ENCODE measurements around the gene SCUBE3.

SCUBE3 gene

DNA sequence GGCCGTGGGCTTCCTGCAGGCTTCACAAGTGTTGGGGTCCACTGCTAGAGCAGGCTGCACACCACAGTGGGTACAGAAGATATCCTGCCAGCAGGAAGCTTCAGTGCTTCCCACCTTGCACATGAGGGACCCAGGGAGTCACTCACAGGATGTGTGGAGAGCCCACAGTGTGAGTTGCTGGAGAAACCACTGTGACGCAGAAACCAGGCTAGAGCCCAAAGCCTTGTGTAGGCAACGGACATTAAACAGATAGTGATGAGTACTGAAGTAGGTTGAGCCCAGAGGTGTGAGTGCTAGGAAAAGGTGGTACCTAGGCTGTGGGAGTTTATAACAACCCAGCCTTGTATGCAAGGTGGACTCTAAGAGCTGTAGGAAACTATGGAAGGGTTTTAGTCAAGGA is 65.0 kb downstream of the SCUBE3 start:
- no peak for DNase-seq

DNA sequence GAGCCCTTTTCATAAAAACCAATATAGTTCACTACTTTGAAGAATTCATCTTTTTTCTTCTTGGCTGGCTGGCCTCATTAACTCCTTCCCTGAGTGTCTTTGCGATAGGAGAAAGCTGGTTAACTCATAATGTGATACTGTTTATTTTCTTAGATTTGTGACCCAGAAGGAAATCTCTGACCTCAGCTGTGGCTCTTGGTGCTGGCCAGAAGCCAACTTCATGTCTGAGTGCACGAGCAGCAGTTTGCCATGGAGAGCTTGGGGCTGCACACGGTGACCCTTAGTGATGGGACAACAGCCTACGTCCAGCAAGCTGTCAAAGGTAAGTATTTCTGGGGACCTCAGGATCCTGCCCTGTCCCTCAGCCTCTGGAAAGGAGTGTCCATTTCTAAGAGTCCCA is 67.1 kb downstream of the SCUBE3 start:
- no peak for DNase-seq

DNA sequence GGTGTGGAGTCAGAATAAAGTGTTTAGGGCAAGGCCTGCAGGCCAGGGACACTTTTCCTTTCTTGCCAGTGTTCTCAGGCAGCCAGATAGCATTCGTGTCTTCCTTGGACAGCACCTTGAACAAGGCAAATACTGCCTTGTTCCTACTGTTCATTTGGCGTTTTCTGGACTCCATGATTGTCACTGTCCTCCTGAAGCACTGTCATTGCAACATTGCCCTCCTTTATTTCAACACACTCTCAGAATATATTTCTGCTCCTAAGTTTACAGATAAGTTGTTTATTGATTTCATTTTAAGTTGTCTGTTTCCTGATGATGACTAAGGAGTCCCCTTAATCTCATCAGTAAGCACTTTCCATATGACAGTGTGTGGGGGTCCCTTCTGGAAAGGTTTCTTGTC is 68.7 kb downstream of the SCUBE3 start:
- DNase-seq: no peak

DNA sequence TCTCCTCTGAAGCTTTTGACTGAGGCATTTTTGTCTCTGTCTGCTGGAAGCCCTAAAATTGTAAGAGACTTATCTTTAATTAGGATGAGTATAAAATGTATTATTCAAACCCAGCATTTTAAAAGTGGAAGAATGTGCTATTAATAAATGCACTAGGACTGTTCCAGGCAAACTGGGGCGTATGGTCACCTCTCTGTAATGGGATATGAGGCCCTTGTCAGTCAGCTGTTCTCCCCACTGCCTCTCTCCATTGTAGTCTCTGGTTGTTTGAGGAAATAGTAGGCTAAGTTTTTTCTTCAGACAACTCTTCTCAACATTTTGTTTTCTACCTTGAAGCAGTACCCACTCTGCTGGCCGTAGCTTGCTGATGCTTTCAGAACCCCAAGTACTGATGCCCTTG is 69.6 kb downstream of the SCUBE3 start:
- no peak for DNase-seq

DNA sequence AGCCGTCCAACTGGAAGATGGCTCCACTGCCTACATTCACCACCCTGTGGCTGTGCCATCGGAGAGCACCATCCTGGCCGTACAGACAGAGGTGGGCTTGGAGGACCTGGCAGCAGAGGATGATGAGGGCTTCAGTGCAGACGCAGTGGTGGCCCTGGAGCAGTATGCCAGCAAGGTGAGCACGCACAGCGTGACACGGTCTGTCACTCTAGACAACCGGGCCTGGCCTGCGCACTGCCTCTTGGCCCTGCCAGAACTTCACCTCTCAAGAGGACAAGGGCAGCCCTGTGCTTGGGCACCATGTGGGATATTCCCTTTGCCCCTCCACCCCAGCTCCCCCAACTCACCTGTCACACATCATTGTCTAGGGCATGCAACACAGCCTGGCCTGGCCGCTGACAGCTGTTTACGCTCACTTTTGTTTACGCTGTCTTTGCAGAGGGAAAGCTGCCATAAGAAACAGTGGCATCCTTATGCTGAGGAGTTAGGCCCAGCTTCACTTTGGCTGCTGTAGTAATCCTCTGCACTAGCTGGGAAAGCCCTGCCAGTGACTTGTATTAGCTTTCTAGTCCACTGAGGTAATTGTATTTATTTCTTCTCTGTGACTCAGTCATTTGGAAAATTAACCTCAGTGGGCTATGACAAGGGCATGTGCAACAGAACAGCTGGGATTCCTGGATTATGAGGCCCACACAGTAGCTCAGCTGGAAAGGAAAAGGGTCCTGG is 74.1 kb downstream of the SCUBE3 start:
- DNase-seq: no peak

DNA sequence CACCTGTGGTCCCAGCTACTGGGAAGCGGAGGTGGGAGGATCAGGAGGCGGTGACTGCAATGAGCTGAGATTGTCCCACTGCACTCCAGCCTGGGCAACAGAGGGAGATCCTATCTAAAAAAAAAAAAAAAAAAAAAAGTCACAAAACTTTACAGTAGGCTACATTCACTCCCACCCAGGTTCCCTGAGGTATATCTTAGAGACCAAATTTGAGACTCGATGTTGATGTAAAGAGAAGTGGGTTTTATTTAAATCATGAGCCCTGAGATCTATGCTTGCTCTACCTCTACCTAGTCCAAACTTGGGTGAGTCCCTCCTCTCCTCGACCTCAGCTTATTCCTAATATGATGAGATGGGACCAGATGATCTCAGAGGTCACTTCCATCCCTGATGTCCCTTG is 75.1 kb downstream of the SCUBE3 start:
- DNase-seq: no peak

DNA sequence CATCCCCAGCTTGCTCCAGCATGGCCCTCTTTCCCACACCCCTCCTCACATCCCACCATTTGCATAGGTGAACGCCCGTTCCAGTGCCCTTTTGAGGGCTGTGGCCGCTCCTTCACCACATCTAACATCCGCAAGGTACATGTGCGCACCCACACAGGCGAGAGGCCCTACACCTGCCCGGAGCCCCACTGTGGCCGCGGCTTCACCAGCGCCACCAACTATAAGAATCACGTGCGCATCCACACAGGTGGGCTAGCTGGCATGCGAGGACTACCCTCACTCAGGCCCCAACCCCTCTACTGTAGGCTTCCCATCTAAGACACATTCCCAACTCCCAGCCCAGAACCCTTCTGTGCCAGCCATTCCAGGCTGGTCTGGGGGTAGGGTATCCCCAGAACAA is 77.7 kb downstream of the SCUBE3 start:
- no peak for DNase-seq

DNA sequence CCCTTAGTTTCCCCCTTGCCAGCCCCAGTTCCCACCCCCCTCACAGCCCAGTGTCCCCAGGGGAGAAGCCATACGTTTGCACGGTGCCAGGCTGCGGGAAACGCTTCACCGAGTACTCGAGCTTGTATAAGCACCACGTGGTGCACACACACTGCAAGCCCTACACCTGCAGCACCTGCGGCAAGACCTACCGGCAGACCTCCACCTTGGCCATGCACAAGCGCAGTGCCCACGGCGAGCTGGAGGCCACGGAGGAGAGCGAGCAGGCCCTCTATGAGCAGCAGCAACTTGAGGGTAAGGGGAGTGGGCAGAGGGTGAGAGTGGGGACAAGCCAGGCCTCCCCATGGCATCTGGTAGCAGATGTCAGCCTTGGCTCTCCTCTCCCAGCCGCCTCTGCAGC is 78.7 kb downstream of the SCUBE3 start:
- DNase-seq: no peak

DNA sequence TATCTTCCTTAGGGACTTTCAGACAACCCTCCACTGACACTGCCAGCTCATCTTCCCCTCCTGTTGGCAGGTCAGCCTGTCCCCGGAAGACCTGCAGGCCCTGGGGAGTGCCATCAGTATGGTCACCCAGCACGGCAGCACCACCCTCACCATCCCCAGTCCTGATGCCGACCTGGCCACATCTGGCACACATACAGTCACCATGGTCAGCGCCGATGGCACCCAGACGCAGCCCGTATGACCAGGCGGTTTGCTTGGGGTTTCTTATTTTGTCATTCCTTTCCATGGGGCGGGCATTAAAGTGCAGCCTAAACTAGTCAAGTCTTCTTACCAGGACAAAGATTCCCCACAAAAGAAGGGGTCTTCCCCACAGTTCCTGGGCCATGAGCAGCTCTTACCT is 79.9 kb downstream of the SCUBE3 start:
- no peak for DNase-seq

DNA sequence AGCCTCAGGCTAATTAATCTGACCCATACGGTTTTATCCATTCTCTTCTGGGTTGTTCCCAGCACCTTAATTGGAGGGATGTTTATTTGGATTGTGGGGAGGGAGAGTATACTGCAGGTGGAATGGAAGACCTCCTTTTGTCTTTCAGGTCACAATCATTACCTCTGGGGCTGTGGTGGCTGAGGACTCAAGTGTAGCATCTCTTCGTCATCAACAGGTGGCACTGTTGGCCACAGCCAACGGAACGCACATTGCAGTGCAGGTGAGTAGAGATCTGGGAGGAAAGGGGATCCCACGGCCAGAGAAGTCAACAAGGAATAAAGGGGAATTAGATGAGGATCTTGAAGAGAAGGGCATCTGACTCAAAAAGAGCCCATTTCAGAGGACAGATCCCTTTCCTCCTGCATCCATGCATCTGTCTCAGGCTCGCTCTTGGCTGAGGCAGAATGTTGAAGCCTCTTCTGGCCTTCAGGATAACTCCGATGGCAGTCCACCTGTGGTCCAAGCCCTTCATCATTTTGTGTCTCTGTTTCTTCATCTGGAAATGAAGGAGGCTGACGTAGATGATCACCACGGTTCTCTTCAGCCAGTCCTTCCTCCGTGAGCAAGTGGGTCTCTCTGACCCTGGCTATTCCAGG is 80.7 kb downstream of the SCUBE3 start:
- peak; percentile 43 for DNase-seq

DNA sequence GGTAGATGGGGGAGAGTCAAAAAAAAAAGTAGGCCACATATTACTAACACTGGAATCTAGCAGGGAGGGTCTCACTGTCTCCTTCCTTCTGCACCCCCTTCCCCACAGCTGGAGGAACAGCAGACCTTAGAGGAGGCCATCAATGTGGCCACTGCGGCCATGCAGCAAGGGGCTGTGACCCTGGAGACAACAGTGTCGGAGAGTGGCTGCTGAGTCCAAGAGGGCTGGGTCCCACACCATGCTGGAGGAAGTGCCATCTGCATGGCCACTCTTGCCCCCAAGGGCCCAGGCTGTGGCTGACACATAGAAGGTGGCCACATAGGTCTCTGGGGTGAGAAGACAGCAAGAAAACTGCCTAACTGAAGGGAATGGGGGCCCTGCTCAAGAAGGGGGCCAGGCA is 81.3 kb downstream of the SCUBE3 start:
- DNase-seq: no peak

DNA sequence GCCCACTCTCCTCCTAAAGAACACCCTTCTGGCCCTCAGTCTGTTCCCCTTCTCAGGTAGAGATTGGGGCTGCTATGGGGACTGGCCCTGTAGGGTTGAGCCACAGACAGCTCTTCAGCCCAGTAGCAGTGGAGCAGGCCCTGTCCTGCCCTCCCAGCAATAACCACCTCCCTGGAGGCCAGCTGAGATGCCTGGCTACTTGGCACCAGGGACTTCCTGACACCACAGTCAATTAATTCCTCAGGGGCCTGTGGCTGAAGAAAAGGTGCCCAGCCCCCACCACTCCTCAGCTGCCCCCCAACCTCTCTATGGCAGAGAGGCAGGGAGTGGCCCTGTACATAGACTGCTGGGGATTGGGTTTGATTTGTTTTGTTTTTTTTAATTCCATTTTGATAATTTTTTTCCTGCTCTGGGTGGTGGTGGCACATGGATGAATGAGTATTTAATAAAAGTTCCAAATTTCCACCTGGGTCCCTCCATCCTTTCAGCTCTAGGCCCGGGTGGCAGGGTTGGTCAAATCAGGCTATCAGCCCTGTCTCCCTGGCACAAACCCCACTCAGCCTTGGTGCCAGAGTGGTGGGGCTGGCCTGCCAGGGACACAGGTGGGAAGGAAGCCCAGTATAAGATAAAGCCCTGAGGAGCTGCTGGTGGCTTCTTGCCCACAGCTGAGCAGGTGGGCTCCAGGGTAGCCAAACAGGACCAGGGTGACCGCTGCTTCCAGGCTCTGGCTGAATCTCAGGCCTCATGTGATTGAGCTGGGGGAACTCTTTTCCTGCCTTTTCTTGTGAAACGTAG is 82.0 kb downstream of the SCUBE3 start:
- no peak for DNase-seq

DNA sequence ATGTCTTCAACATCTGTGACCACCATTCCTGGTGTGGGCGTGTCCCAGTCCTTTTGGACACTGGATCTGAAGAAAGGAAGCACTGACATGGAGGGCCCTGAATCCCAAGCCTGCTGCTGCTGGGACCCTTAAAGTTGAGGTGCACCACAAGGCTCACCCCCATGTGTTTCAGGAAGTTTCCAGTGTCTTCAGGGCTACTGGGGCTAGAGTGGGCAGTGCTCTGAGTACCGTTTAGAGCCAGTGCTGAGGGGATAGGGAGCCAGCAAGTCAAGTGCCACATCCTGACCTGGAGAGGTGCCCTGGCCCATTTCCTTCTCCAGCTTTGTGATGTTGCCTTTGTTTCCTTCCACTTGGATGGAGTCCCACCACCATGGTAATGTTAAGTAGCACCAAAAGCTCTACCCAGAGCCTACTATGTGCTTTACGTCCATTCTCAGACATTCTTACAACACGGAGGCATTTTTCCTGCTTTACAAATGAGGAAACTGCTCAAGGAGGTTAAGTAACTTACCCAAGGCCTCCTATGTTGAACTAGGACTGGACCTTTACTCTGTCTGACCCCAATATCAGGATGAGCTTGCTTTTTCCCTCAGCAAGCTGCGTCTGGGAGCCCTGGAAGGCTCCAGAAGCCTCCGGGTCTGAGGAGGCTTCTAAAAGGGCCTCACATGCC is 83.3 kb downstream of the SCUBE3 start:
- DNase-seq: no peak

DNA sequence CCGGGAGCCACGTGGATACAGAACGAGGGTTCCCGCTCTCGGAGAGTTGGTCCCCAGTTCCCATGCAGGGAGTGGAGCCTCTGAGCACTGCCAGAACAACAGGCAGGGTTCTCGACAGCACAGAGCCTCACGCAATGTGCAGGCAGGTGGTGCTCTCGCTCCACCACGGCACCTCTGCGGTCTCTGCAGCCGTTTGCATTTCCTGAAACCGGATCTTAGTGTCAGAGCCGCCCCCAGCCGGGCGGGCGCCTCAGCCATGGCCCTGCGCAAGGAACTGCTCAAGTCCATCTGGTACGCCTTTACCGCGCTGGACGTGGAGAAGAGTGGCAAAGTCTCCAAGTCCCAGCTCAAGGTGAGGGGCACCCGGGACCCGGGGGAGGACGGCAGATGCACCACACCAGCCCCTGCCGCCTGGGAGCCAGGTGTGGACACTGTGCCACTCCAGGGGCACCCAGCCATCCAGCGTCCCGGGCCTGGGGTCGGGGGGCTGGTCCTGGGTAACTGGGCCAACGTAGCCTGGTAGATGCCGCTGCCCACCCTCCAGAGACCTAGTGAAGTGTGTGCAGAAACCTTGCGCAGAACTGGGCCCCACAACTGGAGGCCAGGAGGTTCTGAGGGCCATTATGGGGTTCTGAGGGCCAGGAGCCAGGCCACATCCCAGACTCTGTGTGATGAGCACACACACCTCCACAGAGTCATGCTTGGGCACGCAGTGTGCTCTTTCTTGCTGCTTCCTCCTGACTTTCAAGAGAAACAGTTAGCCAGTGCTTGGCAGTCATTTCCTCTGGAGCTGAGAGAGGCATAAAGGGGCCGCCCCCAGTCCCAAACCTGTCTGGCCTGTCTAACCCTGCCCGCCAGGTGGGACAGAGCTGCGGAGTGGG is 84.1 kb downstream of the SCUBE3 start, which contains the start of gene DEF6:
Gene DEF6, plus strand, starts transcription at position 218 of the 881 bp plus-strand sequence. Its CDS starts 39 bp downstream, at position 257.
- DNase-seq: peak; percentile 84

DNA sequence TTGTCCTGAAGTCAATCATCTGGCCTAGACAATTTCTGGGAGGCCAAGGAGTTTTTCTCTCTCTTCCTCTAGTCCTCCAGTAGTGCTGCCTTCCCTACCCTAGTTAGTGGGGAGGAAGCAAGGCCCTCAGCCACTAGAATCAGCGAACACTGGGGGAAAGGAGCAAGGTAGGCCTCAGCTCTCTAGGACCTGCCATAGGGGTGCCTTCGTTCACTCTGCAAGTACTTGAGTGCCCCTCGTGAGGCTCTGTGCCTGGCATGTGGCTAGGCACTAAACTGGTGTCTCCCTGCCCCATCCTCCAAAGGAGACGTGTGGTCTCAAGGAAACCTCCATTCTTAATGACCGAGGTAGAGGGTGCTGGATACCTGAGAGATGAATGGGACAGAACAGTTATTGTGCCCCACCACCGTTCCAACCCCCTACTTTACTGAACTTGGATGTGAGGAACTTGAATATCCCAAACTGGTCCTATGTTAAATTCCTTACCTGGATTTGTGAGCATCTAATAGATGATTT is 84.9 kb downstream of the SCUBE3 start:
- DNase-seq: no peak

DNA sequence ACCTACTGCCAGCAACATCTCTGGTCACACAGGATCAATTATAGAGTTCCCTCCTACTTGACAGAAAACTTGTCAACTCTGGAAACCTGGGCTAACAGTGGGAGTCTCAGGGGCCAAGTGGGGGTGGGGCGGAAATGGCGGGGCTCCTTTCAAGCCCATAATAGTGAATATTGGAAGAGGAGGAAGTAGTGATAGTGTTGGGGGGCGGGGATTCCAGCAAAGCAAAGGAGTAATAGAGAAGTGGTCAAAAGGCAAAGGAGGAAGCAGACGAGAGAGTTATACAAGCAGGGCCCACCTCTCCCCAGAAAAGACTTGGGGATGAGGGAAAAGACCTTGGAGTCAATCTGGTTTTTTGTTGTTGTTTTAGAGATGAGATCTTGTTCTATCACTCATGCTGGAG is 85.9 kb downstream of the SCUBE3 start:
- DNase-seq: no peak

DNA sequence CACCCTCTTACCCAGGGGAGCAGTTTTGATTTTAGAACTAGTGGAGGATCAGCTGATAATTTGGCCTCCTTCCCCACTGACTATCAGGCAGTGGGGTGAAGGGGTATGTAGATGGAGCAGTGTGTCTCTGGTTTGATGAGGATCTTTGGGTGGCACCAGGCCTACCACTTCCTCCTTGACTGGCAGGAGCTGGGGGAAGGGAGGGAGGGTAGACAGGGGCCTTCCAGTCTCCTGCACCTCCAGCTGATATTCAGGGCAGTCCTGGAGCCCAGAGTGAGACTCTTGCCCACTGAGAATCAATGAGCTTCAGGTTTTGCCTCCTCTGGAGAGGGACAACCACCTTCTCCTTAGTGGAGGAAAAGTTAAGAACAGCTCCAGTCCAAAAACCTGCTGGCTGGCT is 87.1 kb downstream of the SCUBE3 start:
- no peak for DNase-seq
